MG63 (cell line): Measurements from ENCODE around the gene GPR65. TPM values are rescaled to one million over a fixed set of nuclear protein-coding genes. Genes with fewer than 3 reads are reported as not detected.
A peak's percentile ranks its signal among the peaks of the same experiment; 100 is the strongest.

Source experiments
- DNase-seq: peaks from one replicate; pipeline ENCODE4 v3.0.0-alpha.2; 2020
- H3K27me3 ChIP-seq: fragments of 250-450 bp; sonication (Bioruptor Pico); 2 replicates; pipeline ENCODE4 v1.5.1; 2020; ENCODE audit warnings: mild to moderate bottlenecking, moderate library complexity
- H3K36me3 ChIP-seq: fragments of 250-450 bp; sonication (Bioruptor Pico); 2 replicates; pipeline ENCODE4 v1.5.1; 2020; ENCODE audit warnings: mild to moderate bottlenecking, moderate library complexity
- H3K4me3 ChIP-seq: fragments of 250-450 bp; sonication (Bioruptor Pico); 2 replicates; pipeline ENCODE4 v1.5.1; 2020; ENCODE audit warnings: mild to moderate bottlenecking, moderate library complexity
- H3K9me3 ChIP-seq: fragments of 250-450 bp; sonication (Bioruptor Pico); 2 replicates; pipeline ENCODE4 v1.5.1; 2020; ENCODE audit warnings: mild to moderate bottlenecking, moderate library complexity
- total RNA-seq: library from RNA; depleted of rRNA; stranded (reverse); fragments of >200 nt; shearing (Covaris generic); gene quantifications from 2 replicates; pipeline ENCODE4 v1.2.3, GENCODE V29; 2014; ENCODE audit warnings: low replicate concordance

The GPR65 gene
- total RNA-seq, 1 experiment from 2014 or later, result not detected

GRCh38 chr14:87996291-87996592, 8.7 kb upstream of the GPR65 start:
- DNase-seq, result no peak
- no peaks in the 10 kb centered on the region for H3K9me3 ChIP-seq

GRCh38 chr14:87998482-87998881, 6.5 kb upstream of the GPR65 start:
- Histone ChIP-seq H3K36me3 (no peaks in the 10 kb centered on the region), H3K9me3 (no peaks in the 10 kb centered on the region), H3K27me3 (no peaks in the 10 kb centered on the region), H3K4me3 (no peak overlapping the region)
- DNase-seq, result no peak

More at GRCh38 chr14:87996291-87996592, 8.7 kb upstream of the GPR65 start:
- no peak overlapping the region for H3K4me3 ChIP-seq
- H3K36me3 ChIP-seq, result no peaks in the 10 kb centered on the region
- H3K27me3 ChIP-seq, result no peaks in the 10 kb centered on the region

- Histone ChIP-seq H3K36me3 (no peaks in the 10 kb centered on the region), H3K4me3 (no peak overlapping the region), H3K27me3 (no peaks in the 10 kb centered on the region), H3K9me3 (no peaks in the 10 kb centered on the region)
- no peak for DNase-seq
Measured at GRCh38 chr14:87999277-87999676, 5.7 kb upstream of the GPR65 start.

GRCh38 chr14:88002421-88003075, 2.4 kb upstream of the GPR65 start:
- no peaks in the 10 kb centered on the region for H3K9me3 ChIP-seq
- no peaks in the 10 kb centered on the region for H3K36me3 ChIP-seq
- no peaks in the 10 kb centered on the region for H3K27me3 ChIP-seq
- no peak for DNase-seq
- H3K4me3 ChIP-seq, result no peak overlapping the region

- H3K9me3 ChIP-seq, result no peaks in the 10 kb centered on the region
- H3K27me3 ChIP-seq, result no peaks in the 10 kb centered on the region
- no peak overlapping the region for H3K4me3 ChIP-seq
- H3K36me3 ChIP-seq, result no peaks in the 10 kb centered on the region
- no peak for DNase-seq
Measured at GRCh38 chr14:88003425-88003824, 1.5 kb upstream of the GPR65 start.

GRCh38 chr14:88004506-88005036, 364 bp upstream of the GPR65 start:
- Histone ChIP-seq H3K36me3 (no peaks in the 10 kb centered on the region), H3K27me3 (no peaks in the 10 kb centered on the region), H3K9me3 (no peaks in the 10 kb centered on the region), H3K4me3 (no peak overlapping the region)
- no peak for DNase-seq

- no peaks in the 10 kb centered on the region for H3K27me3 ChIP-seq
- H3K9me3 ChIP-seq, result no peaks in the 10 kb centered on the region
- no peak overlapping the region for H3K4me3 ChIP-seq
- DNase-seq, result no peak
- no peaks in the 10 kb centered on the region for H3K36me3 ChIP-seq
Measured at GRCh38 chr14:88005978-88006851, 1.3 kb downstream of the GPR65 start.

GRCh38 chr14:88007608-88008007, 2.7 kb downstream of the GPR65 start:
- no peak for DNase-seq
- Histone ChIP-seq H3K27me3 (no peaks in the 10 kb centered on the region), H3K4me3 (no peak overlapping the region), H3K36me3 (no peaks in the 10 kb centered on the region), H3K9me3 (no peaks in the 10 kb centered on the region)

- Histone ChIP-seq H3K4me3 (no peak overlapping the region), H3K36me3 (no peaks in the 10 kb centered on the region), H3K27me3 (no peaks in the 10 kb centered on the region), H3K9me3 (no peaks in the 10 kb centered on the region)
- DNase-seq, result no peak
Measured at GRCh38 chr14:88008039-88008742, 3.3 kb downstream of the GPR65 start.

GRCh38 chr14:88009486-88009885, 4.6 kb downstream of the GPR65 start:
- H3K9me3 ChIP-seq, result no peaks in the 10 kb centered on the region
- H3K36me3 ChIP-seq, result no peaks in the 10 kb centered on the region
- H3K4me3 ChIP-seq, result no peak overlapping the region
- H3K27me3 ChIP-seq, result no peaks in the 10 kb centered on the region
- DNase-seq, result no peak

- DNase-seq, result no peak
- Histone ChIP-seq H3K36me3 (no peaks in the 10 kb centered on the region), H3K27me3 (no peaks in the 10 kb centered on the region), H3K9me3 (no peaks in the 10 kb centered on the region), H3K4me3 (no peak overlapping the region)
Measured at GRCh38 chr14:88010331-88010730, 5.4 kb downstream of the GPR65 start.

GRCh38 chr14:88012495-88012894, 7.6 kb downstream of the GPR65 start:
- Histone ChIP-seq H3K27me3 (no peaks in the 10 kb centered on the region), H3K4me3 (no peak overlapping the region), H3K36me3 (no peaks in the 10 kb centered on the region), H3K9me3 (no peaks in the 10 kb centered on the region)
- no peak for DNase-seq

GRCh38 chr14:88013750-88014349, 8.9 kb downstream of the GPR65 start:
- Histone ChIP-seq H3K27me3 (no peaks in the 10 kb centered on the region), H3K4me3 (no peak overlapping the region), H3K36me3 (no peaks in the 10 kb centered on the region), H3K9me3 (no peaks in the 10 kb centered on the region)
- DNase-seq, result peak; percentile 16

GRCh38 chr14:88016768-88017167, 11.8 kb downstream of the GPR65 start:
- no peak for DNase-seq
- H3K4me3 ChIP-seq, result no peak overlapping the region
- no peaks in the 10 kb centered on the region for H3K36me3 ChIP-seq
- H3K9me3 ChIP-seq, result no peaks in the 10 kb centered on the region
- no peaks in the 10 kb centered on the region for H3K27me3 ChIP-seq

- DNase-seq, result no peak
- Histone ChIP-seq H3K27me3 (no peaks in the 10 kb centered on the region), H3K4me3 (no peak overlapping the region), H3K9me3 (no peaks in the 10 kb centered on the region), H3K36me3 (no peaks in the 10 kb centered on the region)
Measured at GRCh38 chr14:88017535-88017934, 12.6 kb downstream of the GPR65 start.

- Histone ChIP-seq H3K27me3 (no peaks in the 10 kb centered on the region), H3K9me3 (no peaks in the 10 kb centered on the region), H3K4me3 (no peak overlapping the region), H3K36me3 (no peaks in the 10 kb centered on the region)
- no peak for DNase-seq
Measured at GRCh38 chr14:88023658-88024187, 18.8 kb downstream of the GPR65 start.
